Measurements from ENCODE around the gene ZFPM1. TPM values are rescaled to one million over a fixed set of nuclear protein-coding genes. Genes with fewer than 3 reads are reported as not detected.

Gene ZFPM1
- total RNA-seq, 1 experiment from 2014 or later: 14.6 TPM

- ChIA-PET POLR2A (no interaction called here), CTCF (interaction anchor here (1.2 kb wide), 1 partner anchor 10 kb away, joined by 3 read pairs; no protein-coding TSS in a partner anchor), RAD21 (ENCODE audit: low non-redundant PET in 1 of 2, low total read pairs in 2 of 2, uncharacterized antibody in 2 of 2, unreplicated experiment in 2 of 2) (no interaction called here)
- Histone ChIP-seq H3K9me2 (ENCODE audit: insufficient read depth) (no peaks in the 10 kb centered on the region), H3K9ac (ENCODE audit: low read length) (no peak overlapping the region), H4K20me1 (ENCODE audit: insufficient read depth) (no peaks in the 10 kb centered on the region), H3K4me1 (ENCODE audit: control insufficient read depth in 1 of 2, insufficient read depth in 2 of 2, low read length in 2 of 2) (no peaks in the 10 kb centered on the region), H3K4me3 (replicated peaks in 1 of 2; ENCODE audit: low read depth in 1 of 2, low read length in 2 of 2) (no peak overlapping the region), H3K79me2 (ENCODE audit: insufficient read depth, low read length) (no peaks in the 10 kb centered on the region), H3K27ac (ENCODE audit: low read depth, low read length) (no peak overlapping the region), H3K27me3 (ENCODE audit: insufficient read depth, low read length) (peaks cover 21% of the 10 kb centered on the region; the same call in 1 of the 2 replicates), H3K36me3 (ENCODE audit: control insufficient read depth in 1 of 2, insufficient read depth in 2 of 2, low read length in 2 of 2) (no peaks in the 10 kb centered on the region), H2AFZ (ENCODE audit: low read depth, low read length, poor library complexity, severe bottlenecking) (no peak overlapping the region), H3K4me2 (ENCODE audit: low read length) (no peak overlapping the region), H3K9me3 (ENCODE audit: control insufficient read depth in 1 of 2, insufficient read depth in 1 of 2, low read depth in 1 of 2, low read length in 2 of 2) (no peaks in the 10 kb centered on the region)
- DNase-seq (ENCODE audit: low read depth, low spot score): no peak
- no peak for ATAC-seq
- intact Hi-C loops (cut with micrococcal nuclease): no loop called here
- no TSS peak for BruUV-seq (replicated peaks)
- no peak for TF ChIP-seq SIN3A (IDR thresholded peaks at IDR 0.05; ENCODE audit: low read depth)
- TF ChIP-seq EGR1 (IDR thresholded peaks at IDR 0.05; ENCODE audit: low read depth): no peak
- no peak for TF ChIP-seq ELF1 (IDR thresholded peaks at IDR 0.05; ENCODE audit: borderline replicate concordance, low read depth)
- TF ChIP-seq ZNF274 (IDR thresholded peaks at IDR 0.05; ENCODE audit: low read depth, low read length): no peak
- no peak for TF ChIP-seq POLR2AphosphoS5 (IDR thresholded peaks at IDR 0.05; ENCODE audit: low read depth, low read length)
- no peak for TF ChIP-seq POLR2A (IDR thresholded peaks at IDR 0.05; ENCODE audit: borderline replicate concordance, extremely low read depth, insufficient read depth, insufficient read length)
- TF ChIP-seq FOSL1 (IDR thresholded peaks at IDR 0.05; ENCODE audit: low read depth): no peak
- TF ChIP-seq CEBPB (IDR thresholded peaks at IDR 0.05; ENCODE audit: low read depth): no peak
- no peak for TF ChIP-seq EZH2phosphoT487 (IDR thresholded peaks at IDR 0.05; ENCODE audit: borderline replicate concordance)
- no peak for TF ChIP-seq ATF3 (IDR thresholded peaks at IDR 0.05)
- TF ChIP-seq SP1 (IDR thresholded peaks at IDR 0.05; ENCODE audit: low read depth): no peak
- TF ChIP-seq CTCF (IDR thresholded peaks at IDR 0.05 in 2 of 3, conservative IDR thresholded peaks at IDR 0.05 in 1 of 3; ENCODE audit: borderline replicate concordance in 1 of 3, insufficient read depth in 1 of 3, low read depth in 2 of 3, low read length in 2 of 3): no peak
- TF ChIP-seq EZH2 (IDR thresholded peaks at IDR 0.05): no peak
- TF ChIP-seq YY1 (IDR thresholded peaks at IDR 0.05; ENCODE audit: extremely low read depth, insufficient replicate concordance, low read depth, low read length): no peak
- no peak for TF ChIP-seq CBX3 (IDR thresholded peaks at IDR 0.05; ENCODE audit: low read depth)
- no peak for TF ChIP-seq ZFX (IDR thresholded peaks at IDR 0.05)
Observed at GRCh38 chr16:88550246-88550661, 97.2 kb downstream of the ZFPM1 start.

Data from HCT116 (cell line).